KOPT-K1 (cell line): ENCODE data around the gene RBM8A.

Source experiments
- H3K27ac ChIP-seq: fragments of 200-600 bp; sonication (generic); 2 replicates; pipeline ENCODE4 v1.5.1; 2016; ENCODE audit warnings: antibody characterized with exemption, mild to moderate bottlenecking, low read depth, low read length; ENCODE audit not compliant: poor library complexity, severe bottlenecking
- H3K36me3 ChIP-seq: fragments of 200-600 bp; sonication (generic); 2 replicates; pipeline ENCODE4 v1.5.1; 2017; ENCODE audit warnings: antibody characterized with exemption, mild to moderate bottlenecking, low read length, moderate library complexity; ENCODE audit not compliant: insufficient read depth
- H3K9me3 ChIP-seq: fragments of 200-600 bp; sonication (generic); 2 replicates; pipeline ENCODE4 v1.5.1; 2017; ENCODE audit warnings: antibody characterized with exemption, low read length, mild to moderate bottlenecking; ENCODE audit not compliant: insufficient read depth, poor library complexity, severe bottlenecking

The RBM8A gene

DNA sequence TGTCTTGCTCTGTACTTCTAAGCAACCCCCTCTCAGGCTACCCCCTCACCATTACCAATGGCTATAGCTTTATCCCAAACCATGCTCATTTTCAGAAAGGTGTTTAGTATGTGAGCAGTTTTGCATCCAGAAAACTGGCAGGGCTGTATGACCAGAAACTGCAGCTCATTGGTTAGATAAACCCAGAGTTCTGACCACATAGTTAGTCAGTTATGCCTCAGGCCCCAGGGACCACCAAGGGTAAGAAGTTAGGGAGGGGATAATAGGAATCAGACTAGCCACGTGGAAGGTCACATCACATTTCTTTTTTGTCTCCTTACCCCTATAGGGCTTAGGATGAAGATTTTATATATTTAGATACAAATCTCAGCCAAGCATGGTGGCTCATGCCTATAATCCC is 18.6 kb downstream of the RBM8A start:
- Histone ChIP-seq H3K9me3 (no peaks in the 10 kb centered on the region), H3K36me3 (peaks cover 29% of the 10 kb centered on the region), H3K27ac (no peak overlapping the region)

GRCh38 chr1:145906954-145907753 is 20.1 kb downstream of the RBM8A start:
- Histone ChIP-seq H3K36me3 (peaks cover 16% of the 10 kb centered on the region), H3K9me3 (no peaks in the 10 kb centered on the region), H3K27ac (no peak overlapping the region)

DNA sequence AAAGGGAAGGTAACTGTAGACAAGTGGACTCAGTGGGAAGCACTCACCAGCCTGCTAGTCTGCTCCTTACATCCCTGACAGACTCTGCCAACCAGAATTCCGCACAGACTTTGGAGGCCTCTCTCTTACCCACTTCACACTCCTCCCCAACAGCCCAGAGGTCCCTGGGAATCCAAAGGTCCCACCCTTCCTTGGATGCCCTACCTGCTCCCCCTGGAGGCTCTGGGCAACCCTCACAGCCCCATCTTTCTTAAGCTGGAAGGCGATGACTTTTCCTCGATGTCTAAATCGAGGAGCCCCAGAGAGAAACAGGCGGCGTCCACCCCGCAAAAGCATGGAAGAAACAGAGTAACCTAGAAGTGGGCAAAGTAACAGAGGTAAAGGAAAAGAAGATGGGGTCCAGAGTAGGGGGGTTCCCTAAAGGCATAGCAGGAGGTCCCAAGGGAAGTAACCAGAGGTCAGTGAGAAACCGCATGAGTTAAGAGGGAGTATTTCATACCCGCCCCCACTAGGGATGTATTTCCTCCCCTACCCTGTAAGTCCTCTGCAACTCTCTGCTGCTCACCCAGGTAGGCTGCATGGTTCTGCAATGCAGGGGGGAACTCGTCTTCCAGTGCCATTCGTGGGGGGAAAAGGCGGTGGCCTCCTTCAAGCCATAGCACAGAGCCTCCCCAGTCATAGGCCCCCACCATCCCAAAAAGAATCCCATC is 25.8 kb downstream of the RBM8A start:
- Histone ChIP-seq H3K36me3 (no peaks in the 10 kb centered on the region), H3K27ac (no peak overlapping the region), H3K9me3 (no peaks in the 10 kb centered on the region)

GRCh38 chr1:145898756-145899155 is 28.5 kb downstream of the RBM8A start:
- H3K9me3 ChIP-seq, result no peaks in the 10 kb centered on the region
- no peak overlapping the region for H3K27ac ChIP-seq
- no peaks in the 10 kb centered on the region for H3K36me3 ChIP-seq

GRCh38 chr1:145897969-145898368 is 29.3 kb downstream of the RBM8A start:
- H3K27ac ChIP-seq, result no peak overlapping the region
- no peaks in the 10 kb centered on the region for H3K36me3 ChIP-seq
- no peaks in the 10 kb centered on the region for H3K9me3 ChIP-seq

DNA sequence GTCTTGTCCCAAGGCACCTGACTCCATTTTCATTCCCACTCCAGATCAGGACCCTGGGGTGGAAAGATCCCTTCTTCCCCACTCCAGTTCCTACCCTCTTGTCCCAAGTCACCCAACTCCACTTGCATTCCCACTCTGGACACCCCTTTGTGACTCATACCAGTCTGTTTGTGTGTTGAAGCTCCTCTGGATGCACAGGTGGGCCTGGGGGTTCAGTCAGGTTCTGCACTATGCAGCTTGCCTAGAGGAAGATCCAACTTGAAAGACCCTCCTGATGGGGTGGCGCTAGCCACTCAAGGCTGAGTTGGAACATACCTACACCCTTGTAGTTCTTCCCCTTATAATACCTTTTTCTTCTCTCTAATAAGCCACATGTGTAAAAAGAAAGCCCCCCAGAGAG is 31.8 kb downstream of the RBM8A start:
- Histone ChIP-seq H3K27ac (no peak overlapping the region), H3K36me3 (no peaks in the 10 kb centered on the region), H3K9me3 (no peaks in the 10 kb centered on the region)

DNA sequence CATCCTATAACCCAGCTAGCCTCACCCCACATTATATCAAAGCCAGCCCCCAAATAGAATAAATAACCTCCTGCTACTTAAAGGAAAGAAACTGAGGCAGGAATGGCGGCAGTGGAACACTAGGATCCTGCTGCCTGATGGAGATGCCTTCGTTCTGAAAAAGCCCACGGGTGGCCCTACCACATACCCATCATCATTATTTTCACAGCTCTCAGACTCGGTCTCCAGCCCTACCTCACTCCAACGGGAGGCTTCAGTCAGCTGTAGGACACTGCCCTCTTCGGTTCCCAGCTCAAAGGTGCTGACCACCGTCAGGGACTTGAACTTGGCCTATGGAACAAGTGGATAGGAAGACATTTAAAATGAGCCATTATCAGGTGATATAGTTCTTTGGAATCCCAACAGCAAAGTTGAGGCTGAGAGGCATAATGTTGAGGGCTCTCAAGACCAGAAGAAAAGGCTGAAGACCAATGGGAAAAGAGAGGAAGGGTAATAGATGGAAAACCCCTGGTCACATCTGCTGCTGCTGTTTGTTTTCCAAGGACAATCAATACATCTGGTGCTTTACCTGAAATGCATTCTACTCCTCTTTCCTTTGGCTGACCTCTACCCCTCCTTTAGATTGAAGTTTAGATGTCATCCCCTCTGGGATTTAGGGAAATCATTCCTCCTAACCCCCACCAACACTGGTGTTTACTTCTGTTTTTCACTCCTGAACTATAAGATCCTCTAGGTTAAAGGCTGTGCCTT is 33.8 kb downstream of the RBM8A start:
- Histone ChIP-seq H3K36me3 (no peaks in the 10 kb centered on the region), H3K27ac (no peak overlapping the region), H3K9me3 (no peaks in the 10 kb centered on the region)

DNA sequence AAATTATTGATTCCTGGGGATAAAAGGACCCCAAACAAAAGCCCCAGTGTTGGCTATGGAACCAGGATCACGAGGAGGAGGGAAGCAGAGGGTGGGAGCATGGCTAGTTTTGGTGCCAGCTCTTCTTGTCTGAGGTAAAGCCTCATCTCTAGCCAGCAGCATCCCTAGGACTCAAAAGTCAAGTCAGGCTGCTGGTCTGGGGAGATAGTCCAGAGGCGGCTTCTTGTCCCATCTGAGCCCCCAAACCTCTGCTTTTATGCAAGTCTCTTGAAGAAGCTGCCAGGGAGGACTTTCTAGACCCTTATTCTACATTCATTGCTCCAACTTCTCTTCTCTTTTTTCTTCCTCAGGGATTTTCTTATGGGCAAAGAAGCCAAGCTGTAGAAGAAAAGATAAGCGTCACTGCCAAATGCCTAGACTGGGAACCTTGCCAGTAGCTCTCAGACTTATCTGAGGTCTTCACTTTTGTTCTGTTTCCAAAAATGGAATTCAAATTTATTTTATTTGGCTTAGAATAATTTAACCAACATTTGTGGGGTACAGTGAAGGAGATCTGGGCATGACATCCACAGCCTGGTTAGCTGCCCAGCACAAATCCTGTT is 34.7 kb downstream of the RBM8A start:
- Histone ChIP-seq H3K9me3 (no peaks in the 10 kb centered on the region), H3K27ac (no peak overlapping the region), H3K36me3 (no peaks in the 10 kb centered on the region)

DNA sequence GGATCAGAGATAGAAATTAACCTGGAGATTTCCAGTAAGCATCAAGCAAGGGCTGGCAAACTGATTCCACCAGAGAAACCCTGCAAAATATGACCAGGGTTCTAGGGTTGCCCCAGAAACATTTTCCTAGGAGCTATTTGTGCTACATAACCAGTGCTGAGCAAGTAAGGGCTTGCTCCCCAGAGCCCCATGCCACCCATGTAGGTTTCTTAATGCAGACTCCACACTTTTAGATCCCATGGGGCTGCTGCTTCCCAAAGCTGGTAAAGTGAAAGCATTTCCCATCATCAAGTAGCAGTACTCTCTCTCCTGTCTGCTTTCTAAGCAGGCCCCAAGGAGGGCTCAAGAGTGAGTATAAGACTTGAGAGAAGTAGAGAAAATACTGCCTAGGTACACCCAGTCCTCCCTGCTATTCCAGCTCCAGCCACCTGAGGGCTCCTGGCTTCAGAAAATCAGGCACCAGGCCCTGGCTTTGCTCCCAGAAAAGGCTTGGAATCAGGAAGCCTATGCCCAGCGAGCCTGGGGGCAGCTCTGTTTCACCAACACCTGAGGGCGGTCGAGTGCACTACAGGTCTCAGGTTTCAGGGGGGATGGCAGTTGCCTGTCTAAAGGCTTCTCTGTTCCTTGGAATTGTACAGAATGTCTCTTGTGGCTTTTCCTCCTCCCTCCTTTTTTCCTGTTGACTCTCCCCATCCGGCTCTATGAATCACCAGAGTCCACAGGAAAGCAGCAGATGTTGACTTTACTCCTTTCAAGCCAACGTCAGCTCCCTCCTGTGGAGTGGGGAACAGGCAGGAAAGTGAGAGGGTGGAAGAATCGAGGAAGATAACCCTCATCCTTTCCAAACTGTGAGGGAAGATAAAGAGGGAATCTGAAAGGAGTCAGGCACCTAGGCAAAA is 35.4 kb downstream of the RBM8A start:
- no peak overlapping the region for H3K27ac ChIP-seq
- H3K36me3 ChIP-seq, result no peaks in the 10 kb centered on the region
- no peaks in the 10 kb centered on the region for H3K9me3 ChIP-seq

GRCh38 chr1:145891143-145891542 is 36.1 kb downstream of the RBM8A start:
- Histone ChIP-seq H3K36me3 (no peaks in the 10 kb centered on the region), H3K27ac (no peak overlapping the region), H3K9me3 (no peaks in the 10 kb centered on the region)

GRCh38 chr1:145889722-145890121 is 37.6 kb downstream of the RBM8A start:
- Histone ChIP-seq H3K9me3 (no peaks in the 10 kb centered on the region), H3K27ac (no peak overlapping the region), H3K36me3 (no peaks in the 10 kb centered on the region)

GRCh38 chr1:145887631-145888030 is 39.7 kb downstream of the RBM8A start:
- Histone ChIP-seq H3K36me3 (no peaks in the 10 kb centered on the region), H3K9me3 (no peaks in the 10 kb centered on the region), H3K27ac (no peak overlapping the region)

DNA sequence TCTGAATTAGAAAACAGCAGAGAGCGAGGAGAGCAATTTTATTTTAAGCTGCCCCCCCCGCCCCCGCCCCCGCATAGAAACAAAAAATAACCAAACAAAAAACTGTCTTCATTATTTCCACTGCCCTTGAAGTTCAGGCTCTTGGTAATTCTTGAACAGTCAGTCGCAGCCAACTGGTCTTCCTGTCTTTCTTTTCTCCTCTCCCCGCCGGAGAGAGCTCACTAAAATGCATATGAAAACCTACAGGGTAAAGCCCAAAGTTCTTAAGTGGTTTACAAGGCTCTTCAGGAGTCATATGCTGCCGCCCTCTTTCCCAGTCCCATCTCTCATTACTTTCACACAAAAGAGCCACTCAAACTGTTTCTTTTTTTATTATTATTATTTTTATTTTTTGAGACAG is 40.5 kb downstream of the RBM8A start:
- Histone ChIP-seq H3K36me3 (no peaks in the 10 kb centered on the region), H3K9me3 (no peaks in the 10 kb centered on the region), H3K27ac (no peak overlapping the region)

- H3K9me3 ChIP-seq, result no peaks in the 10 kb centered on the region
- H3K27ac ChIP-seq, result no peak overlapping the region
- no peaks in the 10 kb centered on the region for H3K36me3 ChIP-seq
Measured at GRCh38 chr1:145886390-145886789, 40.9 kb downstream of the RBM8A start.
